ENCODE measurements around the gene PLRG1. TPM values are rescaled to one million over a fixed set of nuclear protein-coding genes. Genes with fewer than 3 reads are reported as not detected.

The PLRG1 gene
- total RNA-seq, 1 donor from 2014 or later: 110 TPM

DNA sequence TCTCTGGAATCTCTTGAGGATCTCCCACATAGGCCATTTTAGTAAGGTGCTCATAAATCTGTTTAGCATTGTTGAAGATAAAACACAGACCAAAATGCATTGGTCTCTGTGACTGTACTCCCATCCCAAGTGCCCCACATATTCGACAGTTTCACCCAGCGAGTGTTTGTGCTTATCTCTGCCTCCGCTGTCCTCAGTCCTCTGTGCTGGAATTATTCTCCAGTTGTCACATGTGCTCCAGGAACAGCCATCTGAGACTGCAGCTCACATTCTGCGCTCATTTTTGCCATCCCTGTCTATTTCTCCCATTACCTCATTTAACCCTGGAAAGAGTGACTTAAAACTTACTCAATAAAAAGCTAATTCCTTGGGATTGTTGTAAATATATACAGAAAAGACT is 31.0 kb downstream of the PLRG1 start:
- intact Hi-C loops (cut with micrococcal nuclease): no loop called here
- H3K9me3 Mint-ChIP-seq: no peaks in the 10 kb centered on the region
- TF ChIP-seq CTCF (IDR thresholded peaks at IDR 0.05): no peak
- H3K27ac Mint-ChIP-seq: no peak overlapping the region
- H3K27me3 Mint-ChIP-seq: peaks cover 37% of the 10 kb centered on the region
- DNase-seq: no peak
- POLR2A ChIA-PET: no interaction called here
- ATAC-seq (ENCODE audit: low read depth): no peak
- H3K36me3 Mint-ChIP-seq (ENCODE audit: low read depth): no peaks in the 10 kb centered on the region
- H3K4me3 Mint-ChIP-seq: no peak overlapping the region
- CTCF ChIA-PET: interaction anchor here (0.9 kb wide), 1 partner anchor 13 kb away, joined by 3 read pairs; no protein-coding TSS in a partner anchor
- H3K4me1 Mint-ChIP-seq: no peaks in the 10 kb centered on the region

GRCh38 chr4:154517591-154517990 is 32.6 kb downstream of the PLRG1 start:
- Mint-ChIP-seq H3K36me3 (ENCODE audit: low read depth) (no peaks in the 10 kb centered on the region), H3K27me3 (peaks cover 37% of the 10 kb centered on the region), H3K4me1 (peaks cover 3% of the 10 kb centered on the region), H3K27ac (no peak overlapping the region), H3K9me3 (no peaks in the 10 kb centered on the region), H3K4me3 (no peak overlapping the region)
- ATAC-seq (ENCODE audit: low read depth) (no peak), DNase-seq (no peak)
- ChIA-PET CTCF (interaction anchor here (2.9 kb wide), 1 partner anchor 12 kb away, joined by 8 read pairs; no protein-coding TSS in a partner anchor), POLR2A (no interaction called here)
- intact Hi-C loops (cut with micrococcal nuclease): no loop called here
- no peak for TF ChIP-seq CTCF (IDR thresholded peaks at IDR 0.05)

GRCh38 chr4:154516318-154517029 is 33.7 kb downstream of the PLRG1 start:
- TF ChIP-seq CTCF (IDR thresholded peaks at IDR 0.05): no peak
- H3K27me3 Mint-ChIP-seq: peaks cover 34% of the 10 kb centered on the region
- no peaks in the 10 kb centered on the region for H3K9me3 Mint-ChIP-seq
- H3K27ac Mint-ChIP-seq: no peak overlapping the region
- H3K36me3 Mint-ChIP-seq (ENCODE audit: low read depth): no peaks in the 10 kb centered on the region
- intact Hi-C loops (cut with micrococcal nuclease): no loop called here
- H3K4me1 Mint-ChIP-seq: peaks cover 7% of the 10 kb centered on the region
- no peak for DNase-seq
- ChIA-PET POLR2A (no interaction called here), CTCF (interaction anchor here (1.2 to 2.9 kb wide), 2 partner anchors 11 to 13 kb away, joined by 3 to 8 read pairs; no protein-coding TSS in a partner anchor)
- ATAC-seq (ENCODE audit: low read depth): no peak
- no peak overlapping the region for H3K4me3 Mint-ChIP-seq

GRCh38 chr4:154511981-154512380 is 38.2 kb downstream of the PLRG1 start:
- Mint-ChIP-seq H3K27me3 (peaks cover 26% of the 10 kb centered on the region), H3K36me3 (ENCODE audit: low read depth) (no peaks in the 10 kb centered on the region), H3K9me3 (no peaks in the 10 kb centered on the region), H3K27ac (no peak overlapping the region), H3K4me1 (peaks cover 7% of the 10 kb centered on the region), H3K4me3 (no peak overlapping the region)
- intact Hi-C loops (cut with micrococcal nuclease): no loop called here
- ChIA-PET CTCF (no interaction called here), POLR2A (interaction anchor here (1.0 kb wide), 1 partner anchor 95 kb away, joined by 3 read pairs; no protein-coding TSS in a partner anchor)
- TF ChIP-seq CTCF (IDR thresholded peaks at IDR 0.05): no peak
- DNase-seq (no peak), ATAC-seq (ENCODE audit: low read depth) (no peak)

GRCh38 chr4:154511548-154511947 is 38.7 kb downstream of the PLRG1 start:
- Mint-ChIP-seq H3K9me3 (no peaks in the 10 kb centered on the region), H3K27me3 (peaks cover 28% of the 10 kb centered on the region), H3K4me1 (peaks cover 7% of the 10 kb centered on the region), H3K27ac (no peak overlapping the region), H3K36me3 (ENCODE audit: low read depth) (no peaks in the 10 kb centered on the region), H3K4me3 (no peak overlapping the region)
- TF ChIP-seq CTCF (IDR thresholded peaks at IDR 0.05): no peak
- DNase-seq (no peak), ATAC-seq (ENCODE audit: low read depth) (no peak)
- ChIA-PET POLR2A (interaction anchor here (1.0 kb wide), 1 partner anchor 95 kb away, joined by 3 read pairs; no protein-coding TSS in a partner anchor), CTCF (no interaction called here)
- intact Hi-C loops (cut with micrococcal nuclease): no loop called here
